Peyer's patch (tissue), 4 donors: ENCODE measurements around the gene ALDH3A2.

ENCODE experiments used
- CTCF ChIP-seq, 6 experiments: fragments of 450-650 bp in 4 of 6; fragments of 200-600 bp in 2 of 6; sonication (generic) in 1 of 6; IDR thresholded peaks; one replicate each; pipeline ENCODE4 v1.5.1; 2017 to 2019; ENCODE audit warnings: antibody characterized with exemption in 6 of 6, mild to moderate bottlenecking in 3 of 6, moderate library complexity in 1 of 6
- POLR2A ChIP-seq, 2 donors: fragments of 450-650 bp; IDR thresholded peaks; one replicate each; pipeline ENCODE4 v1.5.1; 2017; ENCODE audit warnings: antibody characterized with exemption in 2 of 2, mild to moderate bottlenecking in 2 of 2, moderate library complexity in 2 of 2

- TF ChIP-seq POLR2A (IDR thresholded peaks at IDR 0.05) (no peak), CTCF (IDR thresholded peaks at IDR 0.05) (no peak)
These were observed 71.6 kb downstream of the ALDH3A2 start for GRCh38 chr17:19720210-19720475.
